PC-9 (cell line): Measurements from ENCODE around the gene AGRN. TPM values are rescaled to one million over a fixed set of nuclear protein-coding genes. Genes with fewer than 3 reads are reported as not detected.

Experiments
- BruUV-seq: library from RNA; stranded (reverse); fragments of 400-500 nt; replicated peaks from 2 replicates; lab custom pipeline; 2021; lab: Mats Ljungman, UMichigan
- CTCF ChIA-PET: fragments of 300-600 bp; sonication (Branson Sonifier 250); formaldehyde crosslinking; loops from one replicate; lab custom pipeline; 2022; ENCODE audit warnings: antibody characterized with exemption; lab: Charles Lee
- POLR2A ChIA-PET: fragments of 300-600 bp; sonication (Branson Sonifier 250); formaldehyde crosslinking; loops from one replicate; lab custom pipeline; 2022; ENCODE audit warnings: antibody characterized with exemption; ENCODE audit not compliant: unreplicated experiment; lab: Charles Lee
- DNase-seq, 2 experiments: peaks; one replicate each; pipeline versions ENCODE4 v3.0.0 to v3.0.0-alpha.2; 2015 to 2022; ENCODE audit warnings: mixed read lengths in 1 of 2
- H2AFZ ChIP-seq: fragments of 200-600 bp; sonication (generic); 2 replicates; pipeline ENCODE4 v1.8.1; 2017; ENCODE audit warnings: antibody characterized with exemption
- H3F3A ChIP-seq: fragments of 200-600 bp; sonication (generic); 2 replicates; pipeline ENCODE4 v1.8.1; 2017; ENCODE audit warnings: antibody characterized with exemption, mild to moderate bottlenecking, low read depth; ENCODE audit not compliant: insufficient read depth
- H3K27ac ChIP-seq: fragments of 200-600 bp; sonication (generic); 2 replicates; pipeline ENCODE4 v1.6.1; 2016; ENCODE audit warnings: mixed run types
- H3K27me3 ChIP-seq: fragments of 200-600 bp; sonication (generic); 2 replicates; pipeline ENCODE4 v1.6.1; 2016; ENCODE audit warnings: low read depth, mixed run types; ENCODE audit not compliant: insufficient read depth
- H3K36me3 ChIP-seq: fragments of 200-600 bp; sonication (generic); 2 replicates; pipeline ENCODE4 v1.6.1; 2016; ENCODE audit warnings: low read depth, mixed run types
- H3K4me1 ChIP-seq: fragments of 200-600 bp; sonication (generic); replicated peaks from 2 replicates; pipeline ENCODE4 v1.6.1; 2016; ENCODE audit warnings: mixed run types; ENCODE audit not compliant: insufficient read depth
- H3K4me2 ChIP-seq: fragments of 200-600 bp; sonication (generic); 2 replicates; pipeline ENCODE4 v1.6.1; 2017; ENCODE audit warnings: mixed run types
- H3K4me3 ChIP-seq: fragments of 200-600 bp; sonication (generic); 2 replicates; pipeline ENCODE4 v1.6.1; 2016; ENCODE audit warnings: mixed run types
- H3K79me2 ChIP-seq: fragments of 200-600 bp; sonication (generic); 2 replicates; pipeline ENCODE4 v1.6.1; 2017; ENCODE audit warnings: low read depth, mixed run types
- H3K9me2 ChIP-seq: fragments of 200-600 bp; sonication (generic); 2 replicates; pipeline ENCODE4 v1.8.1; 2017; ENCODE audit warnings: mild to moderate bottlenecking; ENCODE audit not compliant: insufficient read depth
- H3K9me3 ChIP-seq: fragments of 200-600 bp; sonication (generic); 2 replicates; pipeline ENCODE4 v1.8.1; 2016; ENCODE audit warnings: low read depth; ENCODE audit not compliant: insufficient read depth
- H4K20me1 ChIP-seq: fragments of 200-600 bp; sonication (generic); 2 replicates; pipeline ENCODE4 v1.8.1; 2017; ENCODE audit not compliant: insufficient read depth
- EZH2 ChIP-seq: fragments of 200-600 bp; sonication (generic); IDR thresholded peaks from 2 replicates; pipeline ENCODE4 v1.8.0; 2017; ENCODE audit warnings: antibody characterized with exemption, low read depth
- intact Hi-C: fragments of 100-400 bp; cut with micrococcal nuclease; formaldehyde crosslinking; loops from one replicate; pipeline ENCODE4 v1.10.0; 2022; ENCODE audit not compliant: unreplicated experiment
- total RNA-seq: library from RNA; stranded (reverse); gene quantifications from 2 replicates; pipeline ENCODE4 v1.2.3, GENCODE V29; 2021
- TF ChIP-seq, protein P1 (sequence below): fragments of 200-600 bp; sonication (generic); conservative IDR thresholded peaks from 2 replicates; pipeline ENCODE4 v1.6.1; 2017; ENCODE audit warnings: mixed run types, antibody characterized with exemption, mild to moderate bottlenecking, moderate library complexity

Gene AGRN
- total RNA-seq, 1 experiment from 2014 or later = 278 TPM

- intact Hi-C loops = no loop called here
- Histone ChIP-seq H3K79me2 (peaks cover 4% of the 10 kb centered on the region; the same call in 1 of the 2 replicates), H3K27me3 (no peaks in the 10 kb centered on the region), H3K36me3 (no peaks in the 10 kb centered on the region), H3K27ac (no peak overlapping the region), H4K20me1 (no peaks in the 10 kb centered on the region), H3K4me1 (peaks cover 20% of the 10 kb centered on the region), H3K4me2 (no peak overlapping the region), H3F3A (peaks cover 42% of the 10 kb centered on the region), H3K4me3 (no peak overlapping the region), H2AFZ (no peak overlapping the region), H3K9me2 (no peaks in the 10 kb centered on the region), H3K9me3 (no peaks in the 10 kb centered on the region)
- no TSS peak for BruUV-seq
- no peak for TF ChIP-seq EZH2
- TF ChIP-seq, protein P1, sequence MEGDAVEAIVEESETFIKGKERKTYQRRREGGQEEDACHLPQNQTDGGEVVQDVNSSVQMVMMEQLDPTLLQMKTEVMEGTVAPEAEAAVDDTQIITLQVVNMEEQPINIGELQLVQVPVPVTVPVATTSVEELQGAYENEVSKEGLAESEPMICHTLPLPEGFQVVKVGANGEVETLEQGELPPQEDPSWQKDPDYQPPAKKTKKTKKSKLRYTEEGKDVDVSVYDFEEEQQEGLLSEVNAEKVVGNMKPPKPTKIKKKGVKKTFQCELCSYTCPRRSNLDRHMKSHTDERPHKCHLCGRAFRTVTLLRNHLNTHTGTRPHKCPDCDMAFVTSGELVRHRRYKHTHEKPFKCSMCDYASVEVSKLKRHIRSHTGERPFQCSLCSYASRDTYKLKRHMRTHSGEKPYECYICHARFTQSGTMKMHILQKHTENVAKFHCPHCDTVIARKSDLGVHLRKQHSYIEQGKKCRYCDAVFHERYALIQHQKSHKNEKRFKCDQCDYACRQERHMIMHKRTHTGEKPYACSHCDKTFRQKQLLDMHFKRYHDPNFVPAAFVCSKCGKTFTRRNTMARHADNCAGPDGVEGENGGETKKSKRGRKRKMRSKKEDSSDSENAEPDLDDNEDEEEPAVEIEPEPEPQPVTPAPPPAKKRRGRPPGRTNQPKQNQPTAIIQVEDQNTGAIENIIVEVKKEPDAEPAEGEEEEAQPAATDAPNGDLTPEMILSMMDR = no peak
- ChIA-PET CTCF (no interaction called here), POLR2A (no interaction called here)
- DNase-seq = no peak
These were observed 48.8 kb upstream of the AGRN start for GRCh38 chr1:970973-971730.

DNA sequence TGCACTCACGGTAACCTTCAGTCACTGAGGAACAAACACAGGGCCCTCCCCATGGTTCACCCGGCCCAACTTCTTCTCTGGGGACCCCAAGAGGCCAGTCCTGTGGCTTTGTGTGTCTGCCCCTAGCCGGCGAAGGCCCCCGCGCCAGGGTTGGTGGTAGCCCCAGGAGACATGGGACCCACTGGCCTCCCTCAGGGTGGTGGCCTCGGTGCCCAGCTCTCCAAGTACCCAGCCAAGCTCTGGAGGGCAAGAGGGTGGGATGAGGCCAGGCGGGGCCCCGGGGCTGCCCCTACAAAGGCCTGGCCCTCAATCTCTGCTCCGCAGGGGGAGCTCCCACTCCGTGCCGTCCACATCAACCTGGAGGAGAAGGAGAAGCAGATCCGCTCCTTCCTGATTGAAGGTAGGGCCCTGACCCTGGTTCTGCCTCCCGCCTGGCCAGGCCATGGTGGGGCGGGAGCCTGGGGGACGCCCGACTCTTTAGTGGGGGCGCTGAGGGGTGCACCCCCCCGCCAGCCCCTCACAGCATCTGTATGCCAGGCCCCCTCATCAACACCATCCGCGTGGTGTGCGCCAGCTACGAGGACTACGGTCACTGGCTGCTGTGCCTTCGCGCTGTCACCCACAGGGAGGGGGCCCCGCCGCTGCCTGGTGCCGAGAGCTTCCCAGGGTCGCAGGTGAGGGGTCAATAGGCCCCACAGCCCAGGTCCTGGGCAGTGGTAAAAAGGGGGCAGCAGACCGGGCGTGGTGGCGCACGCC is 48.0 kb upstream of the AGRN start:
- no TSS peak for BruUV-seq
- Histone ChIP-seq H3K79me2 (peaks cover 4% of the 10 kb centered on the region; the same call in 1 of the 2 replicates), H3K4me2 (no peak overlapping the region), H2AFZ (no peak overlapping the region), H3K27ac (no peak overlapping the region), H3K4me3 (no peak overlapping the region), H3K27me3 (no peaks in the 10 kb centered on the region), H4K20me1 (no peaks in the 10 kb centered on the region), H3K4me1 (peaks cover 20% of the 10 kb centered on the region), H3K9me2 (no peaks in the 10 kb centered on the region), H3K9me3 (no peaks in the 10 kb centered on the region), H3F3A (peaks cover 40% of the 10 kb centered on the region), H3K36me3 (no peaks in the 10 kb centered on the region)
- no peak for TF ChIP-seq EZH2
- TF ChIP-seq, protein P1 = no peak
- ChIA-PET POLR2A (no interaction called here), CTCF (no interaction called here)
- DNase-seq = no peak
- intact Hi-C loops = no loop called here

GRCh38 chr1:972726-973458 is 47.0 kb upstream of the AGRN start:
- TF ChIP-seq, protein P1 = no peak
- no peak for TF ChIP-seq EZH2
- Histone ChIP-seq H3K9me2 (no peaks in the 10 kb centered on the region), H3K4me3 (no peak overlapping the region), H3K4me1 (peaks cover 13% of the 10 kb centered on the region), H2AFZ (no peak overlapping the region), H3K36me3 (no peaks in the 10 kb centered on the region), H4K20me1 (no peaks in the 10 kb centered on the region), H3K27me3 (no peaks in the 10 kb centered on the region), H3K9me3 (no peaks in the 10 kb centered on the region), H3F3A (peaks cover 35% of the 10 kb centered on the region), H3K4me2 (no peak overlapping the region), H3K27ac (no peak overlapping the region), H3K79me2 (no peaks in the 10 kb centered on the region)
- intact Hi-C loops = no loop called here
- BruUV-seq = no TSS peak
- ChIA-PET POLR2A (no interaction called here), CTCF (no interaction called here)
- no peak for DNase-seq
